ENCODE data around the gene C12orf54. TPM values are rescaled to one million over a fixed set of nuclear protein-coding genes. Genes with fewer than 3 reads are reported as not detected.

C12orf54 gene
- total RNA-seq, 6 experiments from 2014 or later: not detected

GRCh38 chr12:48542300-48542928 is 60.1 kb downstream of the C12orf54 start:
- peak; percentile 56 to 74 (median 65) for ATAC-seq
- intact Hi-C loops (cut with DNase I): no loop called here
- 27% methylated on average over 7 of the region's 8 CpGs for WGBS (ENCODE audit: insufficient coverage, low coverage, low lambda C conversion rate, missing lambda C conversion rate)

GRCh38 chr12:48545833-48546469 is 63.7 kb downstream of the C12orf54 start:
- Histone ChIP-seq H3K27me3 (no peaks in the 10 kb centered on the region), H3K4me3 (no peak overlapping the region), H3K27ac (no peak overlapping the region), H3K4me1 (no peaks in the 10 kb centered on the region), H3K9me3 (no peaks in the 10 kb centered on the region), H3K36me3 (no peaks in the 10 kb centered on the region)
- ATAC-seq (no peak), DNase-seq (no peak)
- 48% methylated on average over 4 of the region's 4 CpGs for WGBS (ENCODE audit: insufficient coverage, low coverage, low lambda C conversion rate, missing lambda C conversion rate)
- TF ChIP-seq CTCF (IDR thresholded peaks at IDR 0.05): no peak
- intact Hi-C loops (cut with DNase I): no loop called here

More at GRCh38 chr12:48542300-48542928, 60.1 kb downstream of the C12orf54 start:
- no peaks in the 10 kb centered on the region for H3K4me1 ChIP-seq
- H3K27ac ChIP-seq: no peak overlapping the region
- peak in 1 of 3 donors; percentile 48 for DNase-seq
- no peak overlapping the region for H3K4me3 ChIP-seq
- H3K9me3 ChIP-seq: no peaks in the 10 kb centered on the region
- H3K36me3 ChIP-seq: no peaks in the 10 kb centered on the region
- peak; percentile 37 to 70 (median 58) for TF ChIP-seq CTCF (IDR thresholded peaks at IDR 0.05)
- no peak for TF ChIP-seq POLR2A (IDR thresholded peaks at IDR 0.05)
- no peaks in the 10 kb centered on the region for H3K27me3 ChIP-seq

Other genes with a start within 250 kb of the C12orf54 start
- 1 to 10 TPM; 6.5 to 8.4 (median 7.2) TPM for gene ZNF641, start 131.6 kb upstream of the C12orf54 start, total RNA-seq
- not detected for gene ANP32D, start 9.9 kb upstream of the C12orf54 start, total RNA-seq
- not detected for gene OR8S1, start 43.1 kb downstream of the C12orf54 start, total RNA-seq
- gene LALBA, start 87.5 kb downstream of the C12orf54 start, total RNA-seq: not detected
- 10 to 100 TPM in 3 of 6 experiments, 1 to 10 TPM in 3; 6.4 to 24.3 (median 12.0) TPM for gene KANSL2, start 199.7 kb downstream of the C12orf54 start, total RNA-seq
- 10 to 100 TPM; 10.7 to 18.9 (median 13.9) TPM for gene CCNT1, start 234.2 kb downstream of the C12orf54 start, total RNA-seq

Data from right lobe of liver (tissue), 6 donors.